ENCODE data around the gene CCNL2. TPM values are rescaled to one million over a fixed set of nuclear protein-coding genes. Genes with fewer than 3 reads are reported as not detected.

The CCNL2 gene
- total RNA-seq, 3 donors from 2014 or later: 123 to 172 (median 151) TPM

GRCh38 chr1:1422465-1423244, 23.5 kb upstream of the CCNL2 start:
- Histone ChIP-seq H3K9me3 (no peaks in the 10 kb centered on the region), H3K4me3 (no peak overlapping the region), H3K36me3 (ENCODE audit: low read depth) (no peaks in the 10 kb centered on the region), H3K4me1 (ENCODE audit: low read depth) (peaks cover 6% of the 10 kb centered on the region)
- no peak for TF ChIP-seq CTCF (IDR thresholded peaks at IDR 0.05)
- DNase-seq: peak in 1 of 3 donors; percentile 30
- no peak for ATAC-seq
- intact Hi-C loops (cut with DNase I, micrococcal nuclease): no loop called here

DNA sequence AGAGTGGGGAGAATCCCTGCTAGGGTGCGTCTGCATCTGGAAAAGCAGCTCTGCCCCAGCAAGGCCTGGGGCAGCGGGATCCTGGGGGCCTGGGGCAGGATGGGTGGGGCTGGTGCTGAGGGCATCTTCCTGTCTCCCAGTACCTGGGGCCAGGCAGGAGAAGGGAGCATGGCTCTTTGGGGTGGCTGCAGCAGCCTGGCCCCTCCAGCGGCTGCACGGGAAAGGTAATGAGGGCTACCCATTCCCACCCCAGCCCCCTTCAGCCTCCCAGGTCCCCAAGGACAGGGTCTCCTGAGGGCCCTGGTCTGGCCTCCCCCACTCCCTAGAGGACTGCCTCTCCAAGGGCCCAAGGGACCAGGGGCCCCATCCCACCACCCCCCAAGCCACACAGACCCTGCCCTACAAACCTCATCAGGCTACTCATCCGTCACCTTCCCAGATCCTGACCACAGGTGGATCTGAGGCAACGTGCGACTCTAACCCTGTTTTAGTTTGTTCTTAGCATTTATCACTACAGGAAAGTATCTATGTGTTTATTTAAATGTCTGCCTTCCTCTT, 22.9 kb upstream of the CCNL2 start:
- Histone ChIP-seq H3K4me3 (no peak overlapping the region), H3K9me3 (no peaks in the 10 kb centered on the region), H3K4me1 (ENCODE audit: low read depth) (peaks cover 6% of the 10 kb centered on the region), H3K36me3 (ENCODE audit: low read depth) (no peaks in the 10 kb centered on the region)
- intact Hi-C loops (cut with DNase I, micrococcal nuclease): no loop called here
- ATAC-seq: no peak
- no peak for TF ChIP-seq CTCF (IDR thresholded peaks at IDR 0.05)
- peak in 1 of 3 donors; percentile 33 for DNase-seq

GRCh38 chr1:1421147-1421906, 22.2 kb upstream of the CCNL2 start, which contains the start of gene ANKRD65:
ANKRD65 (minus strand) TSS chr1:1421276; CDS start chr1:1421005, 271 bp downstream.
- H3K4me3 ChIP-seq: no peak within 1 kb of the TSS
- no peaks in the 10 kb centered on the region for H3K36me3 ChIP-seq (ENCODE audit: low read depth)
- no peaks in the 10 kb centered on the region for H3K9me3 ChIP-seq
- no peak for TF ChIP-seq CTCF (IDR thresholded peaks at IDR 0.05)
- DNase-seq: peak in 2 of 3 donors; percentile 12 to 45
- H3K4me1 ChIP-seq (ENCODE audit: low read depth): peaks cover 6% of the 10 kb centered on the region
- no peak for ATAC-seq
- intact Hi-C loops (cut with DNase I, micrococcal nuclease): no loop called here

DNA sequence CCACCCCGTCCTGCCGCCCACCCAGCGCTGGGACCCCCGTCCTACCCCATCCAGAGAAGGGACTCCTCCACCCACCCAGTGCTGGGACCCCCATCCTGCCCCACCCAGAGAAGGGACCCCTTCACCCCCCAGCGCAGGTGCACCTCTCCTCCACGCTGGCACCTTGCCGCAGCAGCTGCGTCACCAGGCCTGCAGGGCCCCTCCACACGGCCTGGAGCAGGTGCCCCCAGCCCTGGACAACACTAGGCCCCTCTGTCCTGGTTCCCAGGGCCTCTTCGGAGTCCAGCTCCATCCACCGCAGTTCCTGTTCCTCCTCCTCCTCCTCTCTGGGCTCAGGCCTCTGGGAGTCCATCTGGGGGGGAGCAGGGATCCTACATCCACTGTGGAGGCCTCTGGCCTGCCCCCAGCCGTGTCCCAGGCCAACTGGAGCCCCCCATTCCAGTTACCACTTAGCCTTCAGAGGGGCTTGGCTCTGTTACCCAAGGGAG, 21.6 kb upstream of the CCNL2 start:
- no peaks in the 10 kb centered on the region for H3K36me3 ChIP-seq (ENCODE audit: low read depth)
- ATAC-seq (peak; percentile 6), DNase-seq (peak in 2 of 3 donors; percentile 18 to 33)
- no peaks in the 10 kb centered on the region for H3K9me3 ChIP-seq
- peaks cover 6% of the 10 kb centered on the region for H3K4me1 ChIP-seq (ENCODE audit: low read depth)
- intact Hi-C loops (cut with DNase I, micrococcal nuclease): no loop called here
- H3K4me3 ChIP-seq: no peak overlapping the region
- TF ChIP-seq CTCF (IDR thresholded peaks at IDR 0.05): no peak

- intact Hi-C loops (cut with DNase I, micrococcal nuclease): no loop called here
- ATAC-seq (peak; percentile 79), DNase-seq (peak in 2 of 3 donors; percentile 44)
- Histone ChIP-seq H3K36me3 (ENCODE audit: low read depth) (no peaks in the 10 kb centered on the region), H3K9me3 (no peaks in the 10 kb centered on the region), H3K4me1 (ENCODE audit: low read depth) (peaks cover 6% of the 10 kb centered on the region), H3K4me3 (no peak overlapping the region)
- TF ChIP-seq CTCF (IDR thresholded peaks at IDR 0.05): no peak
Measured at GRCh38 chr1:1419813-1420653, 20.9 kb upstream of the CCNL2 start.

Data from mucosa of descending colon (tissue), 3 donors.